DOHH2 (cell line): Measurements from ENCODE around the gene IFI16.

Experiments used
- EZH2phosphoT487 ChIP-seq: fragments of 200-600 bp; sonication (generic); IDR thresholded peaks from 2 replicates; pipeline ENCODE4 v1.6.1; 2017; ENCODE audit warnings: borderline replicate concordance, mild to moderate bottlenecking, antibody characterized with exemption, low read length, moderate library complexity, mixed read lengths
- TF ChIP-seq, protein P1 (sequence below): fragments of 200-600 bp; sonication (generic); IDR thresholded peaks from one replicate; pipeline ENCODE4 v1.5.1; 2014; ENCODE audit warnings: antibody characterized with exemption, mild to moderate bottlenecking, low read depth, low read length; ENCODE audit not compliant: poor library complexity, severe bottlenecking

- TF ChIP-seq, protein P1, sequence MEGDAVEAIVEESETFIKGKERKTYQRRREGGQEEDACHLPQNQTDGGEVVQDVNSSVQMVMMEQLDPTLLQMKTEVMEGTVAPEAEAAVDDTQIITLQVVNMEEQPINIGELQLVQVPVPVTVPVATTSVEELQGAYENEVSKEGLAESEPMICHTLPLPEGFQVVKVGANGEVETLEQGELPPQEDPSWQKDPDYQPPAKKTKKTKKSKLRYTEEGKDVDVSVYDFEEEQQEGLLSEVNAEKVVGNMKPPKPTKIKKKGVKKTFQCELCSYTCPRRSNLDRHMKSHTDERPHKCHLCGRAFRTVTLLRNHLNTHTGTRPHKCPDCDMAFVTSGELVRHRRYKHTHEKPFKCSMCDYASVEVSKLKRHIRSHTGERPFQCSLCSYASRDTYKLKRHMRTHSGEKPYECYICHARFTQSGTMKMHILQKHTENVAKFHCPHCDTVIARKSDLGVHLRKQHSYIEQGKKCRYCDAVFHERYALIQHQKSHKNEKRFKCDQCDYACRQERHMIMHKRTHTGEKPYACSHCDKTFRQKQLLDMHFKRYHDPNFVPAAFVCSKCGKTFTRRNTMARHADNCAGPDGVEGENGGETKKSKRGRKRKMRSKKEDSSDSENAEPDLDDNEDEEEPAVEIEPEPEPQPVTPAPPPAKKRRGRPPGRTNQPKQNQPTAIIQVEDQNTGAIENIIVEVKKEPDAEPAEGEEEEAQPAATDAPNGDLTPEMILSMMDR, result peak; percentile 63
- no peak for TF ChIP-seq EZH2phosphoT487
Observed at GRCh38 chr1:159056069-159056698, 46.5 kb downstream of the IFI16 start.
